Smooth muscle cell (in vitro differentiated cells): ENCODE data around the gene HLA-C. TPM values are rescaled to one million over a fixed set of nuclear protein-coding genes. Genes with fewer than 3 reads are reported as not detected.

Experiments used
- DNase-seq: peaks from one replicate; lab custom pipeline; 2025; ENCODE audit not compliant: unreplicated experiment; lab: John Stamatoyannopoulos, UW
- H2AFZ ChIP-seq: fragments of 200-600 bp; sonication (generic); 2 replicates; pipeline ENCODE4 v1.6.0; 2016; ENCODE audit warnings: antibody characterized with exemption, low read depth, mild to moderate bottlenecking
- H3F3A ChIP-seq: fragments of 200-600 bp; sonication (generic); 2 replicates; pipeline ENCODE4 v1.6.0; 2017; ENCODE audit warnings: antibody characterized with exemption, low read depth
- H3K27ac ChIP-seq: fragments of 200-600 bp; sonication (generic); 2 replicates; pipeline ENCODE4 v1.5.1; 2016; ENCODE audit warnings: low read depth, mild to moderate bottlenecking
- H3K27me3 ChIP-seq: fragments of 200-600 bp; sonication (generic); 2 replicates; pipeline ENCODE4 v1.6.1; 2016; ENCODE audit warnings: low read depth, mild to moderate bottlenecking
- H3K36me3 ChIP-seq: fragments of 200-600 bp; sonication (generic); 2 replicates; pipeline ENCODE4 v1.5.1; 2016; ENCODE audit warnings: low read depth
- H3K4me1 ChIP-seq: fragments of 200-600 bp; sonication (generic); 2 replicates; pipeline ENCODE4 v1.5.1; 2016; ENCODE audit warnings: low read depth
- H3K4me2 ChIP-seq: fragments of 200-600 bp; sonication (generic); 2 replicates; pipeline ENCODE4 v1.6.0; 2016; ENCODE audit warnings: mild to moderate bottlenecking
- H3K4me3 ChIP-seq: fragments of 200-600 bp; sonication (generic); 2 replicates; pipeline ENCODE4 v1.5.1; 2016; ENCODE audit warnings: mild to moderate bottlenecking
- H3K79me2 ChIP-seq: fragments of 200-600 bp; sonication (generic); 2 replicates; pipeline ENCODE4 v1.6.0; 2016; ENCODE audit warnings: low read depth, mild to moderate bottlenecking
- H3K9ac ChIP-seq: fragments of 200-600 bp; sonication (generic); 2 replicates; pipeline ENCODE4 v1.6.0; 2016; ENCODE audit warnings: low read depth
- H3K9me3 ChIP-seq: fragments of 200-600 bp; sonication (generic); replicated peaks from 2 replicates; pipeline ENCODE4 v1.5.1; 2016; ENCODE audit warnings: low read depth
- H4K20me1 ChIP-seq: fragments of 200-600 bp; sonication (generic); 2 replicates; pipeline ENCODE4 v1.6.0; 2016; ENCODE audit warnings: low read depth
- CTCF ChIP-seq: fragments of 200-600 bp; sonication (generic); IDR thresholded peaks from 2 replicates; pipeline ENCODE4 v1.5.1; 2017; ENCODE audit warnings: borderline replicate concordance, mild to moderate bottlenecking, antibody characterized with exemption; ENCODE audit not compliant: insufficient read depth, poor library complexity, severe bottlenecking
- WGBS: methylation state at CpG from one replicate; pipeline ENCODE4 v1.1.7; 2016; ENCODE audit warnings: low lambda C conversion rate; 5-methylcytosine and 5-hydroxymethylcytosine counted together
- polyA plus RNA-seq: library from polyadenylated mRNA; unstranded; fragments of >200 nt; fragmentation: Nextera tagmentation; extraction: Ambion mirVana; gene quantifications from 2 replicates; pipeline ENCODE4 v1.2.1, GENCODE V29; 2016
- small RNA-seq: library from RNA; depleted of rRNA; stranded (forward); fragments of <200 nt; gene quantifications from one replicate; pipeline ENCODE3, GENCODE V24; 2014
- total RNA-seq: library from RNA; depleted of rRNA; stranded (reverse); fragments of >200 nt; gene quantifications from 2 replicates; pipeline ENCODE4 v1.2.3, GENCODE V29; 2014

HLA-C gene
- total and polyA plus RNA-seq, 2 experiments from 2014 or later: 256 to 404 TPM

GRCh38 chr6:31225735-31226134, 46.2 kb downstream of the HLA-C start:
- no peak for TF ChIP-seq CTCF
- H3K36me3 ChIP-seq: no peaks in the 10 kb centered on the region
- no CpG with 5 or more reads among the region's 7 CpGs for WGBS

GRCh38 chr6:31222496-31222895, 49.4 kb downstream of the HLA-C start:
- no peak for TF ChIP-seq CTCF
- H3K79me2 ChIP-seq: no peaks in the 10 kb centered on the region
- no peak overlapping the region for H3K4me2 ChIP-seq
- H3F3A ChIP-seq: no peaks in the 10 kb centered on the region
- no peak overlapping the region for H3K27ac ChIP-seq
- H3K4me1 ChIP-seq: no peaks in the 10 kb centered on the region
- no peak for DNase-seq
- H3K36me3 ChIP-seq: no peaks in the 10 kb centered on the region
- no peaks in the 10 kb centered on the region for H4K20me1 ChIP-seq
- no peaks in the 10 kb centered on the region for H3K9me3 ChIP-seq
- no peaks in the 10 kb centered on the region for H3K27me3 ChIP-seq
- no peak overlapping the region for H3K9ac ChIP-seq
- no peak overlapping the region for H3K4me3 ChIP-seq
- no peak overlapping the region for H2AFZ ChIP-seq

More at GRCh38 chr6:31225735-31226134, 46.2 kb downstream of the HLA-C start:
- H3F3A ChIP-seq: no peaks in the 10 kb centered on the region
- no peaks in the 10 kb centered on the region for H3K4me1 ChIP-seq
- no peaks in the 10 kb centered on the region for H3K9me3 ChIP-seq
- no peaks in the 10 kb centered on the region for H3K79me2 ChIP-seq
- H3K4me2 ChIP-seq: no peak overlapping the region
- H4K20me1 ChIP-seq: no peaks in the 10 kb centered on the region
- H3K27ac ChIP-seq: no peak overlapping the region
- no peak overlapping the region for H2AFZ ChIP-seq
- no peaks in the 10 kb centered on the region for H3K27me3 ChIP-seq
- no peak overlapping the region for H3K4me3 ChIP-seq
- DNase-seq: no peak
- no peak overlapping the region for H3K9ac ChIP-seq

Small RNA genes lying within 50 kb of the gene (small RNA-seq; reads per million reads assigned to genes)
- gene AL662844.1: not detected

Other genes starting within 250 kb of the HLA-C start
- 0.63 and 0.94 TPM in 2 replicates for gene C6orf15, start 159.5 kb downstream of the HLA-C start, total RNA-seq
- 0.52 and 1.5 TPM in 2 replicates for gene C6orf15, start 159.5 kb downstream of the HLA-C start, polyA plus RNA-seq
- 2.6 and 6.5 TPM in 2 replicates for gene PSORS1C1, start 157.3 kb downstream of the HLA-C start, total RNA-seq
- gene PSORS1C1, start 157.3 kb downstream of the HLA-C start, polyA plus RNA-seq: 1.6 and 2.1 TPM in 2 replicates
- 1.4 and 11.6 TPM in 2 replicates for gene CDSN, start 151.6 kb downstream of the HLA-C start, total RNA-seq
- gene CDSN, start 151.6 kb downstream of the HLA-C start, polyA plus RNA-seq: 1.2 TPM in 1 of 2 replicates, not detected in the other
- 0.49 and 0.90 TPM in 2 replicates for gene PSORS1C2, start 133.0 kb downstream of the HLA-C start, total RNA-seq
- gene PSORS1C2, start 133.0 kb downstream of the HLA-C start, polyA plus RNA-seq: 0.97 and 1.1 TPM in 2 replicates
- 4.9 and 8.2 TPM in 2 replicates for gene CCHCR1, start 114.3 kb downstream of the HLA-C start, total RNA-seq
- 15.0 and 25.4 TPM in 2 replicates for gene CCHCR1, start 114.3 kb downstream of the HLA-C start, polyA plus RNA-seq
- 4.5 and 7.8 TPM in 2 replicates for gene TCF19, start 113.5 kb downstream of the HLA-C start, total RNA-seq
- gene TCF19, start 113.5 kb downstream of the HLA-C start, polyA plus RNA-seq: 5.4 and 10.5 TPM in 2 replicates
- gene POU5F1, start 101.4 kb downstream of the HLA-C start, total RNA-seq: not detected in 2 replicates
- gene POU5F1, start 101.4 kb downstream of the HLA-C start, polyA plus RNA-seq: 0.25 TPM in 1 of 2 replicates, not detected in the other
- 238 and 2,794 TPM in 2 replicates for gene HLA-B, start 85.1 kb upstream of the HLA-C start, total RNA-seq
- 605 and 646 TPM in 2 replicates for gene HLA-B, start 85.1 kb upstream of the HLA-C start, polyA plus RNA-seq
- gene MICA, start 131.5 kb upstream of the HLA-C start, total RNA-seq: 45.8 and 54.2 TPM in 2 replicates
- 60.8 and 61.5 TPM in 2 replicates for gene MICA, start 131.5 kb upstream of the HLA-C start, polyA plus RNA-seq
- 2.9 and 4.7 TPM in 2 replicates for gene MICB, start 226.1 kb upstream of the HLA-C start, total RNA-seq
- 1.4 and 2.4 TPM in 2 replicates for gene MICB, start 226.1 kb upstream of the HLA-C start, polyA plus RNA-seq